Measurements from ENCODE around the gene CAP1. TPM values are rescaled to one million over a fixed set of nuclear protein-coding genes. Genes with fewer than 3 reads are reported as not detected.
A peak's percentile ranks its signal among the peaks of the same experiment; 100 is the strongest.

Gene CAP1
- total and polyA plus RNA-seq, 10 of the 15 experiments (the other 5 are each of a cell fraction or from before 2014, with no cell fraction given), result 360 to 500 (median 431) TPM

- no peak for TF ChIP-seq PKNOX1 (IDR thresholded peaks at IDR 0.05)
- no peak for TF ChIP-seq MYC (IDR thresholded peaks at IDR 0.05; ENCODE audit: insufficient read depth, insufficient read length, insufficient replicate concordance, low read length, severe bottlenecking)
- TF ChIP-seq IRF5 (IDR thresholded peaks at IDR 0.05; ENCODE audit: borderline replicate concordance), result no peak
- TF ChIP-seq ZNF687 (IDR thresholded peaks at IDR 0.05), result no peak
- TF ChIP-seq EGR1 (IDR thresholded peaks at IDR 0.05; ENCODE audit: borderline replicate concordance in 1 of 2, low read depth in 2 of 2, low read length in 2 of 2), result no peak
- TF ChIP-seq ZNF622 (IDR thresholded peaks at IDR 0.05), result no peak
- no peak for TF ChIP-seq USF2 (IDR thresholded peaks at IDR 0.05; ENCODE audit: borderline replicate concordance, low read depth, low read length)
- TF ChIP-seq GATAD2B (conservative IDR thresholded peaks at IDR 0.05; ENCODE audit: low read depth), result no peak
- peak; percentile 29; the same call in 1 of the 2 replicates for TF ChIP-seq ATF2 (IDR thresholded peaks at IDR 0.05; ENCODE audit: low read length)
- no peak for TF ChIP-seq CUX1 (IDR thresholded peaks at IDR 0.05; ENCODE audit: insufficient replicate concordance, low read depth, low read length)
- TF ChIP-seq FOXM1 (IDR thresholded peaks at IDR 0.05; ENCODE audit: low read depth, low read length), result peak; percentile 44; the same call in 1 of the 2 replicates
- TF ChIP-seq NFIC (IDR thresholded peaks at IDR 0.05; ENCODE audit: low read depth, low read length), result peak; percentile 83
Measured at GRCh38 chr1:40003156-40004093, 37.1 kb upstream of the CAP1 start (continued).
